HG03354 (cell line): Measurements from ENCODE around the gene CBX5.
"Not testable (repeated sequence)": the region's sequence is repeated elsewhere in the genome, so short reads cannot be mapped to it uniquely, and the experiment has no call there.

ENCODE experiments used
- ATAC-seq: cut with Tn5 transposase; IDR thresholded peaks from one replicate; pipeline ENCODE4 v1.9.1; 2021; ENCODE audit warnings: mild to moderate bottlenecking; ENCODE audit not compliant: unreplicated experiment, poor library complexity, severe bottlenecking

Gene CBX5

DNA sequence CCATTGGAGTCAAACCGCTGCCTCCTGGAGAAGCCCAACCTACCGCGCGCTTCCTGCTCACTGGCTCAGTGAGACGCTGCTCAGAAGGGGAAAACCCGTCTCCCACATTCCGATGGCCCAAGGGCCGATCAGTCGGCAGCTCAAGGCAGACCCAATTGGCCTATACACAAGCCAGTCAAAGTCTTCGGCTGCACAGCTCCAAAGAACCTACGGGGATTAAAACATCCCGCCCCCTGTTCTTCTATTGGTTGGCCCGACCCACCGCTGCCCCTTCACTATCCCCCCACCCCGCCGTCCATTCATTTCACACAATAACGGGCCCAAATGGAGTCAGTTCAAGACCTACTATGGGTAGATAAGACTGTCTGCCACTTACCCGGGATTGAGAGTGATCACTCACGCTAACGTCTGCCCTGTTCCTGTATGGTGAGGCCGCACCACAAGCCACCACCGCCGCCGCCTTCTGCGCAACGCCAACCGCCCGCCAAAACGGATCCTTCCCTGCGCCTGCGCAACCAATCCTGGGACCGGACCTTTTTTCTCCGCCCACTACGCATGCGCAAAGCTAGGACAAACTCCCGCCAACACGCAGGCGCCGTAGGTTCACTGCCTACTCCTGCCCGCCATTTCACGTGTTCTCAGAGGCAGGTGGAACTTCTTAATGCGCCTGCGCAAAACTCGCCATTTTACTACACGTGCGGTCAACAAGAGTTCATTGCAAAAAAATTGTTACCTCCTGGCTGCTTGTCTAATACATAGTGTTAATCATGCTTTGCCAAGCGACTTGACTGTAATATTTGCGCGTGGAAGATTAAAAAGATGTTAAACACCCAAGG, at the start of gene CBX5:
Gene CBX5 (minus strand): TSS at position 491 of the 836 bp plus-strand sequence. CDS start 22,472 bp downstream, outside the sequence.
- peak; percentile 79 for ATAC-seq

DNA sequence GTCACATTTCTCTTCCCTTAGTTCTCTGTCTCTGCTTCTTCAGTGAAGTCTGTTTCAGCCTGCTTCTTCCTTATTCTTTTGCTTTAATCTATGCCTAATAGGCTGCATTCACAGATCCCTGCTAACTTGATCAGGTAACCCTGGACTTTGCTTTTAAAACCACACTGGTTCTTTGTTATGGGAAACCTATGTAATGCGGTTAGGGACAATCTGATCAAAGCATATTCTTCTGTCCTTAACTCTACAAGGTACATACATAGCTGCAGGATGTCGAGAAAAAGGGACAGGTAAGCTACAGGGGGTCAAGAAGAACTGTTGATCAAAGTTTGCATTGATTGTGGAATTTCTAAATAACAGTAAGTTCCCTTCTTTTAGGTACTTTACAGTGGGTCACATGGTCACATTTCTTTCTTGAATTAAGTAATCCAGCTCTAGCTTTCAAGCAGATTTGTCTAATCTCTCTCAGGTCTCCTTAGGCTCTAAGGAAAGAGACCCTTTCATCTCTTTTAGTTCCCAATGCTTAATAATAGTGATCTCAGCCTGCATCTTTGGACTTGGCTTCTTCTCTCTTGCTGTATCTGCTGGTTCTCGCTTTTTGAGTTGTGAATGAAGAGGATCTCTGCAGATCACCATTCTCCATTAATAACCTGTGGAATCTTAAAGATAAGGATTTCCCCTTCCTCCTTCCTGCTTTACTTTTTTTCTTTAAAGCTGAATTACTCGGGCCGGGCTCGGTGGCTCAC, 48.8 kb upstream of the CBX5 start:
- no peak for ATAC-seq

- ATAC-seq: not testable (repeated sequence)
Measured at GRCh38 chr12:54325442-54326109, 45.7 kb upstream of the CBX5 start.

GRCh38 chr12:54324617-54325441, 44.9 kb upstream of the CBX5 start, which contains the start of gene COPZ1:
COPZ1 (plus strand) TSS chr12:54325131; CDS start chr12:54325164, 33 bp downstream.
- ATAC-seq: peak; percentile 99

DNA sequence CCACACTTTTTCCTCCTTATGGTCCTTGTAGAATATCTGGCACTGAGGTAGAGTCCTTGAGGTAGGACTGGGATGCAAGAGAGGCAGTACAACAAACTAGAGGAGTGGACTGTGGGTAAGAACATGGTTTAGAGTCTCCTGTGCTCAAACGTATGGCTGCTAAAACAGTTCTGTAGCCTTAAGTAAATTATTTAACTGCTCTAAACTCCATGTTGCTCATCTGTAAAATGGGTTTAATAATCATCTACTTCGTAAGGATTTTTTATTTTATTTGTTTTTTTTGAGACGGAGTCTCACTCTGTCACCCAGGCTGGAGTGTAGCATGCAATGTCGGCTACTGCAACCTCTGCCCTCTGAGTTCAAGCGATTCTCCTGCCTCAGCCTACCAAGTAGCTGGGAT, 41.4 kb upstream of the CBX5 start:
- no peak for ATAC-seq

- ATAC-seq: not testable (repeated sequence)
Measured at GRCh38 chr12:54312309-54312708, 32.4 kb upstream of the CBX5 start.

DNA sequence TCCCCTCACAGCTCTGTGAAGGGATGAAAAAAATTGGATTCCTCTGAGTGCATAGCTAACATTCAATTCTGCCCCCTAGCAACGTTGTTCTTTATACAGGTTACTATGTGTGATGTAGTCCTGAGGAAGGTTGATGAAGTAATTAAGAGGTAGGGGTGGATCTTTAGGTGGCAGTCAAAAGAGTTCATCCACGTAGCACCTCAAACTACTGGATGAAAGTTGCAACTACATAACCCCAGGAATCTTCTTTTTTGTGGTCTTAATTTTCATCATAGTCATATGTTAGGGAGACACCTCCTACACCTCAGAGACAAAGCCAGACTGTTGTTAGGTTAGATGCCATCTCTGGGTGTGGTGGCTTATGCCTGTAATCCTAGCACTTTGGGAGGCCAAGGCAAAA, 31.1 kb upstream of the CBX5 start:
- no peak for ATAC-seq

- ATAC-seq: no peak
Measured at GRCh38 chr12:54306925-54307741, 27.2 kb upstream of the CBX5 start.

GRCh38 chr12:54304187-54304810, 24.4 kb upstream of the CBX5 start:
- no peak for ATAC-seq

DNA sequence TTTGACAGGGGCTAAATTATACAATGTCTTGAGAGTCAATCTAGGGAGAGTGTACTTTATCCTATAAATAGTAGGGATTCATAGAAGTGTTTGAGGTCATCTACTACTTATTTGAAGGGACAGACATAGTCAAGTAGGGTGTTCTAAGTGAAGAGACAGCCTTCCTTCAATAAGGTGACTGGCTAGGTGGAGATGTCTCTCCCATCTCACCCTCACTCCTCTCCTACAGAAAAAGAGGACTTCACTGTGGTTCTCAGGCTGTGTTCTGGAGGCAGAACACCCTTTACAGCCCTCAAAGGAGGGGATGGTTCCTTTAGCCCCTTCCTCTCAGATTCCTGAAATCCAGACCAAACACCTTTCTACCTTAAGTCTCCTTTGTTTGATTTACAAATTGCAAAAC, 23.7 kb upstream of the CBX5 start:
- no peak for ATAC-seq

- no peak for ATAC-seq
Measured at GRCh38 chr12:54301428-54302048, 21.6 kb upstream of the CBX5 start.

DNA sequence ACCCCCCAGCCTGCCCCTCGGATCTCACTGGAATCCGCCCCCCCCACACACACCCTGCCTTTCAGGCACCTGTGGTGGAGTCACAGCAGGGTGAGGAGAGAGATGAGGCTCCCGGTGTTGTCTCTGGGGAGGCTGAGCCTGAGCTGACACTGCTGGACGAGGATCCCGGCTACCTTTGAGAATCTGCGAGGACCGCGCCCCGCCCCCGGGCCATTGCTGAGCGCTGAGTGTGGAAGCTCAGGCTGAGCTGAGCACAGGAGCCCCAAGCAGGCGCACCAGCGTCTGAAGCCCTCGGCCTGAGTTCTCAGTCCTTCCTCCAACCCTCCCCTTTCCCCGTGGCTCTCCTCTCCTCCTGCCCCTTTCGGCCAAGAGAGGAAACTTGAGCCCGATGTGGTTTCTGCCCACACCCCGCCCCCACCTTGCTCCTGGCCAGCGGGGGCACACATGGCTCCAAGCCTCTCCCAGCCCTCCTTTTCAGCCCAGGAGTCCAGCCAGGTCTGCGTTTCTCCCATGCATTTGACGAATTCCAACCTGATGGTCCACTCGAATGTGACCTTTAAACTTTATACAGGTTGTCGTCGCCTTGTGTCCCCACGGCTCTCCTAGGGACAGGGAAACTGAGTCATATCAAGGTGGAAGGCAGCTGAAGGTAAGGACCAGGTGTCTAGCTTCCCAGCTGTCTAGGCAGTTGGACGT, 21.0 kb upstream of the CBX5 start, which contains the start of gene NFE2:
Gene NFE2 (minus strand): TSS at position 284 of the 696 bp plus-strand sequence. CDS start 5,767 bp downstream, outside the sequence.
- no peak for ATAC-seq

DNA sequence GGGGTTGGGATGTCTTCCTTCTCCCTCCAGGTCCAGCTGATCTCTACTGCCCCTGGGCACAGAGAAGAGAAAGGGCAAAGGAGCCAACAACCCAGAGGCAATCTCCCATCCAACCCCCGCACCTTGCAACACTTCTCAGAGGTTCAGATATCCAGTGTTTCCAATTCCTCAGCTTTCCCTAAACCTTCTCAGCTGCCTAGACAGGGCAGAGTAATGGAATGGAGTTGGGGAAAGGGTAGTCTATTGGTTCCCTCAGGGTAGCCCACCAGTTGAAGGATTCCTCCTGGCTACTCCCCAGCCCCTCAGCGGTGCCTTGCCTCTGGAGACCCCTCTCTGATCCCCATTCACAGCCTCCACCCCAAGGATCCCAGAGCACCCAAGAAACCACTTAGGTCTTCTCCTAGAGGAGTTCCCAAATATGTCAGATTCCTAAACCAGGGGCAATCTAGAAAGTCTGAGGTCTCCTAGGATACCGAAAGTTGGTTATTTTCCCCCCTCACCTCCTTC, 20.4 kb upstream of the CBX5 start:
- ATAC-seq: no peak

DNA sequence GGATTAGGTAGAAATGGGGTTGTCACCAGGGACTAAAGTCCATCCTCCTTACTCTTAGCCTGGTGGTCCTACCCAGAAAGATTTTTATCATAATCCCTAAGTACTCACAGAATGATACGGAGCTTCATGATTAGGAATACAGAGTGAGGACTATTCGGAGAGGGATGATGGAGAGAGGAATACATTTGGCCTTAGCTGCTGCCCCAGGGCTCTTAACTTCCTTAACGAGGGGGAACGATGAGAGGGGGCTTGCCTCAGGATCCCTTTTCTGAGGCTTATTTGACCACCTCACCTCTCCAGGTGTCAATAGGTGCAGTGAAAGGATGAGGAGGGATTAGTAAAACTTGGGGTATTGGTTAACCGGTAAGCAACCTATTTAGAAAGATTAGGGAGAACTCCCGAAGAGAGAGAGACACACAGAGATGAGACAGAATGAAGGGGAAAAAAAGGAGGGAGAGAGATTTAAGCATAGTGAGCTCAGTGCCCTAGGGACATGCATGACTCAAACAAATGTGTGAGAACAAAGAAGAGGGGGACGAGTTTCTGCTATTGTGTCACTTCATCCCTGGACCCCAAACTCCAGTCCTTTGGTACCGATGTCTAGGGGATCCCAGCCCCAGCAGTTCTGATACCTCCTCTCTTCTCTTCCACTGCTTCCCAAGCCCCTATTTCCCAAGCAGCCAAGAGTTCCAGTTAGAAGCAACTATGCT, 19.7 kb upstream of the CBX5 start:
- no peak for ATAC-seq

DNA sequence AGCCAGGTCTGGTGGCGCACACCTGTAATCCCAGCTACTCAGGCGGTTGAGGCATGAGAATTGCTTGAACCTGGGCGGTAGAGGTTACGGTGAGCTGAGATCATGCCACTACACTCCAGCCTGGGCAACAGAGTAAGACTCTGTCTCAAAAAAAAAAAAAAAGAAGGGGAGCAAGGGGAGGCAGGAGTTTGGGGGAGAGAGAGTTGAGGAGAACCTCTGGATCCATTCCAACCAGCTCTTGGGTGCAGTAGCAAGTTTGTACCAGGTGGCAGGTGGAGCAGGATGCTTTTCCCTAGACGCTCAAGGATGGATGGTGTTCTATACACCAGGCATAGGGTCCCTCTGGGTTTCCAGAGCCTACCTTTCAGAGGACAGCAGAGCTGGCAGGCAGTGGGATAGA, 19.0 kb upstream of the CBX5 start:
- ATAC-seq: no peak

DNA sequence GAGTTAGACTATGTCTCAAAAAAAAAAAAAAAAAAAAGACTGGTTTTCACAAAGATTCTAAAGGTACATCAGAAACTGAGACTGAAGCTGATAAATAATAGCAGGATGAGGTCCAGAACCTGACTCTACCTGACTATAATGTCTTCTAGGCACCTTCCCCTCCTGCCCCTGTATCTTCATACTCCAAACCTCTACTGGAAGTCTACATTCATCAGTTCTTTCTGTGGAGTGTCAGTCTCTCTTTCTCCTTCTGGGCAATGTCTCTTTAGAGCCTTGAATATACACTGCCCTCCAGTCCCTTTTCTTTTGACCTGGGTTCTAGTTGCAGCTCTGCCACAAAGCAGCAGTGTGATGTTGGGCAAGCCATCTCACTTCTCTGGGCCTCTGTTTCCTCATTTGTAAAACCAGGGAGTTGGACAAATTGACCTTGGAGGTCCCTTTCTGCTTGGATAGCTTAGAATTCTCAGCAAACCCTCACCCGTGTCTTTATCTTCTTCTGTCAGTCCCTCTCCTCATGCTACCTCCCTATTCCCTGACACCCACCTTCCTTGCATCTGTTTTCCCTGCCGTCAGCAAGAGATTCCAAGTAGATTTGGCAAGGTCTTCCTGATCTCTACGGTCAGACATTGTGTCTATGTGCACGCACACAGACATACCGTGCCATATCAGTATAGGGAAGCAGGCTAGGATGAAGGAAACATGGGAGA, 16.6 kb upstream of the CBX5 start:
- ATAC-seq: no peak
